Activated T-cell treated with anti-CD3 and anti-CD28 coated beads for 24 hours (primary cell): ENCODE measurements around the gene ADGRL4.
"Not testable (repeated sequence)": the region's sequence is repeated elsewhere in the genome, so short reads cannot be mapped to it uniquely, and the experiment has no call there.

Source experiments
- DNase-seq: peaks from one replicate; pipeline ENCODE4 v3.0.0-alpha.2; 2020; ENCODE audit warnings: low read depth

Gene ADGRL4

GRCh38 chr1:78916986-78917385, 89.5 kb downstream of the ADGRL4 start:
- no peak for DNase-seq

- no peak for DNase-seq
These were observed 92.6 kb downstream of the ADGRL4 start for GRCh38 chr1:78913950-78914349.

GRCh38 chr1:78911956-78912880, 94.3 kb downstream of the ADGRL4 start:
- no peak for DNase-seq

GRCh38 chr1:78902641-78903040, 103.9 kb downstream of the ADGRL4 start:
- no peak for DNase-seq

GRCh38 chr1:78894811-78895210, 111.7 kb downstream of the ADGRL4 start:
- no peak for DNase-seq

GRCh38 chr1:78892260-78892840, 114.2 kb downstream of the ADGRL4 start:
- no peak for DNase-seq

- DNase-seq, result no peak
These were observed 119.1 kb downstream of the ADGRL4 start for GRCh38 chr1:78887458-78887857.

- DNase-seq, result no peak
These were observed 121.7 kb downstream of the ADGRL4 start for GRCh38 chr1:78884685-78885452.

- no peak for DNase-seq
These were observed 126.3 kb downstream of the ADGRL4 start for GRCh38 chr1:78880223-78880622.

- not testable (repeated sequence) for DNase-seq
These were observed 130.5 kb downstream of the ADGRL4 start for GRCh38 chr1:78875986-78876385.

GRCh38 chr1:78872801-78873200, 133.7 kb downstream of the ADGRL4 start:
- not testable (repeated sequence) for DNase-seq

GRCh38 chr1:78871249-78871648, 135.3 kb downstream of the ADGRL4 start:
- DNase-seq, result no peak

- DNase-seq, result no peak
These were observed 137.4 kb downstream of the ADGRL4 start for GRCh38 chr1:78869136-78869535.

GRCh38 chr1:78864175-78864574, 142.4 kb downstream of the ADGRL4 start:
- DNase-seq, result no peak

- no peak for DNase-seq
These were observed 150.4 kb downstream of the ADGRL4 start for GRCh38 chr1:78856096-78856495.

- no peak for DNase-seq
These were observed 151.3 kb downstream of the ADGRL4 start for GRCh38 chr1:78855258-78855657.

- DNase-seq, result no peak
These were observed 152.0 kb downstream of the ADGRL4 start for GRCh38 chr1:78854556-78854955.

- DNase-seq, result no peak
These were observed 163.0 kb downstream of the ADGRL4 start for GRCh38 chr1:78843546-78843945.

- no peak for DNase-seq
These were observed 163.4 kb downstream of the ADGRL4 start for GRCh38 chr1:78843111-78843510.

GRCh38 chr1:78840453-78841271, 165.9 kb downstream of the ADGRL4 start:
- DNase-seq, result no peak
